ENCODE data around the gene SPRR1B. TPM values are rescaled to one million over a fixed set of nuclear protein-coding genes. Genes with fewer than 3 reads are reported as not detected.

Gene SPRR1B
- total and polyA plus RNA-seq, 2 of the 13 experiments (the other 11 are each of a cell fraction or from before 2014, with no cell fraction given), result not detected

GRCh38 chr1:153025797-153026196 is 5.2 kb upstream of the SPRR1B start:
- H2AFZ ChIP-seq (ENCODE audit: low read length), result no peak overlapping the region
- no peaks in the 10 kb centered on the region for H4K20me1 ChIP-seq (ENCODE audit: insufficient read depth, low read length)
- no peak overlapping the region for H3K27ac ChIP-seq (ENCODE audit: extremely low read length, insufficient read depth, low read length)
- TF ChIP-seq ZNF10 (CRISPR knock-in tag; IDR thresholded peaks at IDR 0.05; ENCODE audit: borderline replicate concordance, low read depth) (no peak), SCMH1 (CRISPR knock-in tag; IDR thresholded peaks at IDR 0.05; ENCODE audit: borderline replicate concordance) (no peak), ARNT (IDR thresholded peaks at IDR 0.05) (no peak), ZNF788 (CRISPR knock-in tag; IDR thresholded peaks at IDR 0.05; ENCODE audit: borderline replicate concordance) (no peak), FLYWCH1 (CRISPR knock-in tag; IDR thresholded peaks at IDR 0.05) (no peak), HDAC2 (CRISPR knock-in tag; IDR thresholded peaks at IDR 0.05) (no peak), ZNF563 (CRISPR knock-in tag; IDR thresholded peaks at IDR 0.05) (no peak), SAP130 (CRISPR knock-in tag; IDR thresholded peaks at IDR 0.05; ENCODE audit: low read depth) (no peak), ZNF512B (CRISPR knock-in tag; IDR thresholded peaks at IDR 0.05; ENCODE audit: borderline replicate concordance) (no peak), CBX2 (IDR thresholded peaks at IDR 0.05; ENCODE audit: low read depth, low read length) (no peak), CBX2 (CRISPR knock-in tag; IDR thresholded peaks at IDR 0.05; ENCODE audit: low read depth) (no peak), ZNF850 (CRISPR knock-in tag; conservative IDR thresholded peaks at IDR 0.05) (no peak)
- TF ChIP-seq, protein P1, sequence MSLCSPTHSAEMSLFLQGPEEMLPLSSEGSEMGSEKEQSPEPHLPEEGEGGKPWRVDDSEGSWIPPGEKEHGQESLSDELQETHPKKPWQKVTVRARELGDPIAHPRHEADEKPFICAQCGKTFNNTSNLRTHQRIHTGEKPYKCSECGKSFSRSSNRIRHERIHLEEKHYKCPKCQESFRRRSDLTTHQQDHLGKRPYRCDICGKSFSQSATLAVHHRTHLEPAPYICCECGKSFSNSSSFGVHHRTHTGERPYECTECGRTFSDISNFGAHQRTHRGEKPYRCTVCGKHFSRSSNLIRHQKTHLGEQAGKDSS (CRISPR knock-in tag; IDR thresholded peaks at IDR 0.05; ENCODE audit: borderline replicate concordance, low read depth), result no peak
- TF ChIP-seq, protein P2, sequence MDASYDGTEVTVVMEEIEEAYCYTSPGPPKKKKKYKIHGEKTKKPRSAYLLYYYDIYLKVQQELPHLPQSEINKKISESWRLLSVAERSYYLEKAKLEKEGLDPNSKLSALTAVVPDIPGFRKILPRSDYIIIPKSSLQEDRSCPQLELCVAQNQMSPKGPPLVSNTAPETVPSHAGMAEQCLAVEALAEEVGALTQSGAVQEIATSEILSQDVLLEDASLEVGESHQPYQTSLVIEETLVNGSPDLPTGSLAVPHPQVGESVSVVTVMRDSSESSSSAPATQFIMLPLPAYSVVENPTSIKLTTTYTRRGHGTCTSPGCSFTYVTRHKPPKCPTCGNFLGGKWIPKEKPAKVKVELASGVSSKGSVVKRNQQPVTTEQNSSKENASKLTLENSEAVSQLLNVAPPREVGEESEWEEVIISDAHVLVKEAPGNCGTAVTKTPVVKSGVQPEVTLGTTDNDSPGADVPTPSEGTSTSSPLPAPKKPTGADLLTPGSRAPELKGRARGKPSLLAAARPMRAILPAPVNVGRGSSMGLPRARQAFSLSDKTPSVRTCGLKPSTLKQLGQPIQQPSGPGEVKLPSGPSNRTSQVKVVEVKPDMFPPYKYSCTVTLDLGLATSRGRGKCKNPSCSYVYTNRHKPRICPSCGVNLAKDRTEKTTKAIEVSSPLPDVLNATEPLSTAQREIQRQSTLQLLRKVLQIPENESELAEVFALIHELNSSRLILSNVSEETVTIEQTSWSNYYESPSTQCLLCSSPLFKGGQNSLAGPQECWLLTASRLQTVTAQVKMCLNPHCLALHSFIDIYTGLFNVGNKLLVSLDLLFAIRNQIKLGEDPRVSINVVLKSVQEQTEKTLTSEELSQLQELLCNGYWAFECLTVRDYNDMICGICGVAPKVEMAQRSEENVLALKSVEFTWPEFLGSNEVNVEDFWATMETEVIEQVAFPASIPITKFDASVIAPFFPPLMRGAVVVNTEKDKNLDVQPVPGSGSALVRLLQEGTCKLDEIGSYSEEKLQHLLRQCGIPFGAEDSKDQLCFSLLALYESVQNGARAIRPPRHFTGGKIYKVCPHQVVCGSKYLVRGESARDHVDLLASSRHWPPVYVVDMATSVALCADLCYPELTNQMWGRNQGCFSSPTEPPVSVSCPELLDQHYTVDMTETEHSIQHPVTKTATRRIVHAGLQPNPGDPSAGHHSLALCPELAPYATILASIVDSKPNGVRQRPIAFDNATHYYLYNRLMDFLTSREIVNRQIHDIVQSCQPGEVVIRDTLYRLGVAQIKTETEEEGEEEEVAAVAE (CRISPR knock-in tag; IDR thresholded peaks at IDR 0.05; ENCODE audit: borderline replicate concordance), result no peak
- no peaks in the 10 kb centered on the region for H3K27me3 ChIP-seq (ENCODE audit: control insufficient read depth in 1 of 2, insufficient read depth in 2 of 2, low read length in 2 of 2)
- H3K4me2 ChIP-seq (ENCODE audit: low read depth, low read length), result no peak overlapping the region
- H3K4me1 ChIP-seq (ENCODE audit: insufficient read depth, low read length), result no peaks in the 10 kb centered on the region
- H3K36me3 ChIP-seq (replicated peaks in 1 of 2; ENCODE audit: control insufficient read depth in 1 of 2, insufficient read depth in 2 of 2, low read length in 2 of 2), result no peaks in the 10 kb centered on the region
- FAIRE-seq (no peak), DNase-seq (ENCODE audit: low spot score) (no peak), ATAC-seq (no peak)
- POLR2A ChIA-PET, result no interaction called here
- CTCF ChIA-PET (ENCODE audit: low intra/inter-chr PET ratio, low total read pairs), result no interaction called here
- intact Hi-C loops (cut with micrococcal nuclease; ENCODE audit: unreplicated experiment) (no loop called here), in situ Hi-C loops (cut with HindIII; ENCODE audit: extremely low pct_ligation_motif_present, low pct_unique_long_range_greater_than_20kb) (no loop called here)
- no TSS peak for BruUV-seq (replicated peaks)
- no peaks in the 10 kb centered on the region for H3K79me2 ChIP-seq (ENCODE audit: insufficient read depth, low read length)
- H3K9ac ChIP-seq (ENCODE audit: insufficient read depth, low read depth, low read length), result no peak overlapping the region
- H3K9me3 ChIP-seq (ENCODE audit: low read length), result no peaks in the 10 kb centered on the region
- no peak overlapping the region for H3K4me3 ChIP-seq (replicated peaks in 1 of 3; ENCODE audit: insufficient read depth in 1 of 3, low read depth in 2 of 3, low read length in 3 of 3)
- WGBS (ENCODE audit: low lambda C conversion rate), result 5% methylated on average over 1 of the region's 1 CpG
